HepG2 (cell line): ENCODE results near the gene ZNF316. TPM values are rescaled to one million over a fixed set of nuclear protein-coding genes. Genes with fewer than 3 reads are reported as not detected.

Experiments used
- ARNT ChIP-seq: fragments of 450-650 bp; IDR thresholded peaks from 2 replicates; pipeline ENCODE4 v1.6.1; 2017
- HOXA3 ChIP-seq: sonication (generic); formaldehyde crosslinking; IDR thresholded peaks from 2 replicates; pipeline ENCODE4 v1.5.0; 2020; ENCODE audit warnings: missing genetic modification reagents
- HOXA9 ChIP-seq: sonication (generic); formaldehyde crosslinking; IDR thresholded peaks from 2 replicates; pipeline ENCODE4 v1.8.1; 2022; ENCODE audit warnings: missing genetic modification reagents, mild to moderate bottlenecking, moderate library complexity, borderline replicate concordance
- JDP2 ChIP-seq: sonication (generic); formaldehyde crosslinking; IDR thresholded peaks from 2 replicates; pipeline ENCODE4 v1.8.1; 2022; ENCODE audit warnings: missing genetic modification reagents, borderline replicate concordance
- KDM1A ChIP-seq: IDR thresholded peaks from 2 replicates; pipeline ENCODE4 v1.6.1; 2016; ENCODE audit warnings: missing compliant biosample characterization
- PITX1 ChIP-seq: sonication (generic); formaldehyde crosslinking; IDR thresholded peaks from 2 replicates; pipeline ENCODE4 v1.5.1; 2020; ENCODE audit warnings: mild to moderate bottlenecking, missing genetic modification reagents
- RBFOX2 ChIP-seq: fragments of 200-400 bp; formaldehyde crosslinking; IDR thresholded peaks from 2 replicates; pipeline ENCODE4 v1.6.1; 2017; ENCODE audit warnings: low read depth, mild to moderate bottlenecking, low read length
- STAG1 ChIP-seq: sonication (generic); formaldehyde crosslinking; IDR thresholded peaks from 2 replicates; pipeline ENCODE4 v1.4.0; 2020; ENCODE audit warnings: missing genetic modification reagents
- SUZ12 ChIP-seq: fragments of 150-350 bp; IDR thresholded peaks from 2 replicates; pipeline ENCODE4 v1.6.1; 2014; ENCODE audit warnings: low read depth, low read length
- XRCC5 ChIP-seq: fragments of 200-400 bp; formaldehyde crosslinking; optimal IDR thresholded peaks from 2 replicates; pipeline ENCODE3; 2017; ENCODE audit warnings: mild to moderate bottlenecking, low read length
- ZBTB7B ChIP-seq: sonication (generic); formaldehyde crosslinking; IDR thresholded peaks from 2 replicates; pipeline ENCODE4 v1.4.0; 2020; ENCODE audit warnings: missing genetic modification reagents
- ZNF343 ChIP-seq: sonication (generic); formaldehyde crosslinking; IDR thresholded peaks from 2 replicates; pipeline ENCODE4 v1.4.0; 2020; ENCODE audit warnings: mild to moderate bottlenecking, missing genetic modification reagents
- ZNF605 ChIP-seq: sonication (generic); formaldehyde crosslinking; IDR thresholded peaks from 2 replicates; pipeline ENCODE4 v1.8.0; 2022; ENCODE audit warnings: mild to moderate bottlenecking, missing genetic modification reagents
- ZNF652 ChIP-seq: IDR thresholded peaks from 2 replicates; pipeline ENCODE4 v1.6.1; 2016; ENCODE audit warnings: low read depth, borderline replicate concordance
- ZNF772 ChIP-seq: sonication (generic); formaldehyde crosslinking; IDR thresholded peaks from 2 replicates; pipeline ENCODE4 v1.5.0; 2020; ENCODE audit warnings: mild to moderate bottlenecking, missing genetic modification reagents
- polyA plus RNA-seq, 8 experiments: library from polyadenylated mRNA; depleted of rRNA in 3 of 8; stranded (reverse) in 7 of 8; unstranded in 1 of 8; fragments of >200 nt; fragmentation: Illumina TruSeq in 4 of 8; extraction: Trizol in 4 of 8; gene quantifications; 2 replicates each; pipeline versions ENCODE4 v1.2.1 to v1.2.3, GENCODE V29; 2011 to 2016; ENCODE audit warnings: low read depth in 4 of 8, missing spikeins in 1 of 8, mixed read lengths in 1 of 8; ENCODE audit not compliant: insufficient read depth in 1 of 8
- total RNA-seq, 5 experiments: library from RNA; depleted of rRNA; stranded (reverse); fragments of >200 nt; fragmentation: Illumina TruSeq; extraction: Trizol; gene quantifications; 2 replicates each; pipeline ENCODE4 v1.2.3, GENCODE V29; 2016; ENCODE audit warnings: low read depth in 1 of 5
- TF ChIP-seq, protein P1 (sequence below): sonication (generic); formaldehyde crosslinking; IDR thresholded peaks from 2 replicates; pipeline ENCODE4 v1.5.0; 2020; ENCODE audit warnings: mild to moderate bottlenecking, missing genetic modification reagents, borderline replicate concordance
- TF ChIP-seq, protein P2 (sequence below): sonication (generic); formaldehyde crosslinking; IDR thresholded peaks from 2 replicates; pipeline ENCODE4 v1.4.0; 2020; ENCODE audit warnings: missing genetic modification reagents
- TF ChIP-seq, protein P3 (sequence below): conservative IDR thresholded peaks from 2 replicates; pipeline ENCODE4 v1.6.1; 2018; ENCODE audit warnings: missing genetic modification reagents
- TF ChIP-seq, protein P4 (sequence below): IDR thresholded peaks from 2 replicates; pipeline ENCODE4 v1.6.1; 2016

Gene ZNF316
- total and polyA plus RNA-seq, 2 of the 13 experiments (the other 11 are each of a cell fraction or from before 2014, with no cell fraction given), result 4.3 to 9.9 TPM

DNA sequence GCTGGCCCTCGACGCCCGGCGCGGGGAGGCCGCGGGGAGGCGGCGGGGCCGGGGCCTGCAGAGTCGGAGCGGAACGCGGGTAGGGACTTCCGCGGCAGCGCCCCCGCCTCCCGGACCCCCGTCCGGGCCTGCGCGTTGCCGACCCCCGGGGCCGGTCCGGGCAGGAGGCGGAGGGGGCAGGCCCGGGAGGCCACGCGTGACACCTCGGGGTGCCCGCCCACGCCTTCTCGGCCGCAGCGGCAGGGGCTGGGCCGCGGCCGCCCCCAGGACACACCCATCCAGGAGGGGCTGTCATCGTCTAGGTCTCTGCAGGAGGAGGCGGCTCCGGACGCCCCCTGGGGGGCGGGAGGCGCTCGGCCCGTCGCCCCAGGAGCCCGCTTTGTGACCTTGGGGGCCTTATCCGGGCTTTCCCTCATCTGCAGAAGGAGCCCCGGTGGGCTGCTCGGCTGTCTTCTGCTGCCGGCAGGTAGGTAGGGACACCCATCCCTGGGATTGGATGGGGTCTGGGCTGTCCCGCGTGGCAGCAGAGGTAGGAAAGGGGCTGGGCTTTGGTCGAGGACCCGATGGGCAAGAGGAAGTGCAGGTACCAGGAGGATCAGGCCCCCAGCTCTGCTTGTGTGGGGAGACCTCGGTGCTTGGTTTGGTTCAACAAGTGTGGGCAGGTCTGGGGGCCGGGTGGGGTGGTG lies 569 bp downstream of the ZNF316 start (continued):
- TF ChIP-seq, protein P1, sequence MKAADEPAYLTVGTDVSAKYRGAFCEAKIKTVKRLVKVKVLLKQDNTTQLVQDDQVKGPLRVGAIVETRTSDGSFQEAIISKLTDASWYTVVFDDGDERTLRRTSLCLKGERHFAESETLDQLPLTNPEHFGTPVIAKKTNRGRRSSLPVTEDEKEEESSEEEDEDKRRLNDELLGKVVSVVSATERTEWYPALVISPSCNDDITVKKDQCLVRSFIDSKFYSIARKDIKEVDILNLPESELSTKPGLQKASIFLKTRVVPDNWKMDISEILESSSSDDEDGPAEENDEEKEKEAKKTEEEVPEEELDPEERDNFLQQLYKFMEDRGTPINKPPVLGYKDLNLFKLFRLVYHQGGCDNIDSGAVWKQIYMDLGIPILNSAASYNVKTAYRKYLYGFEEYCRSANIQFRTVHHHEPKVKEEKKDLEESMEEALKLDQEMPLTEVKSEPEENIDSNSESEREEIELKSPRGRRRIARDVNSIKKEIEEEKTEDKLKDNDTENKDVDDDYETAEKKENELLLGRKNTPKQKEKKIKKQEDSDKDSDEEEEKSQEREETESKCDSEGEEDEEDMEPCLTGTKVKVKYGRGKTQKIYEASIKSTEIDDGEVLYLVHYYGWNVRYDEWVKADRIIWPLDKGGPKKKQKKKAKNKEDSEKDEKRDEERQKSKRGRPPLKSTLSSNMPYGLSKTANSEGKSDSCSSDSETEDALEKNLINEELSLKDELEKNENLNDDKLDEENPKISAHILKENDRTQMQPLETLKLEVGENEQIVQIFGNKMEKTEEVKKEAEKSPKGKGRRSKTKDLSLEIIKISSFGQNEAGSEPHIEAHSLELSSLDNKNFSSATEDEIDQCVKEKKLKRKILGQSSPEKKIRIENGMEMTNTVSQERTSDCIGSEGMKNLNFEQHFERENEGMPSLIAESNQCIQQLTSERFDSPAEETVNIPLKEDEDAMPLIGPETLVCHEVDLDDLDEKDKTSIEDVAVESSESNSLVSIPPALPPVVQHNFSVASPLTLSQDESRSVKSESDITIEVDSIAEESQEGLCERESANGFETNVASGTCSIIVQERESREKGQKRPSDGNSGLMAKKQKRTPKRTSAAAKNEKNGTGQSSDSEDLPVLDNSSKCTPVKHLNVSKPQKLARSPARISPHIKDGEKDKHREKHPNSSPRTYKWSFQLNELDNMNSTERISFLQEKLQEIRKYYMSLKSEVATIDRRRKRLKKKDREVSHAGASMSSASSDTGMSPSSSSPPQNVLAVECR, result peak; percentile 45; the same call in 1 of the 2 replicates
- TF ChIP-seq HOXA9 (CRISPR knock-in tag) (no peak), SUZ12 (no peak), KDM1A (CRISPR knock-in tag) (no peak), JDP2 (CRISPR knock-in tag) (no peak), HOXA3 (CRISPR knock-in tag) (0 out of 2 replicates have a peak, but pooled peaks have one; percentile 27), ARNT (no peak), STAG1 (CRISPR knock-in tag) (peak; percentile 46), PITX1 (CRISPR knock-in tag) (0 out of 2 replicates have a peak, but pooled peaks have one; percentile 26), RBFOX2 (0 out of 2 replicates have a peak, but pooled peaks have one; percentile 18), ZNF652 (no peak), ZNF343 (CRISPR knock-in tag) (no peak), ZBTB7B (CRISPR knock-in tag) (peak; percentile 49; the same call in 1 of the 2 replicates), XRCC5 (peak; percentile 75), ZNF772 (CRISPR knock-in tag) (peak; percentile 22; the same call in 1 of the 2 replicates), ZNF605 (CRISPR knock-in tag) (0 out of 2 replicates have a peak, but pooled peaks have one; percentile 17)
- TF ChIP-seq, protein P2, sequence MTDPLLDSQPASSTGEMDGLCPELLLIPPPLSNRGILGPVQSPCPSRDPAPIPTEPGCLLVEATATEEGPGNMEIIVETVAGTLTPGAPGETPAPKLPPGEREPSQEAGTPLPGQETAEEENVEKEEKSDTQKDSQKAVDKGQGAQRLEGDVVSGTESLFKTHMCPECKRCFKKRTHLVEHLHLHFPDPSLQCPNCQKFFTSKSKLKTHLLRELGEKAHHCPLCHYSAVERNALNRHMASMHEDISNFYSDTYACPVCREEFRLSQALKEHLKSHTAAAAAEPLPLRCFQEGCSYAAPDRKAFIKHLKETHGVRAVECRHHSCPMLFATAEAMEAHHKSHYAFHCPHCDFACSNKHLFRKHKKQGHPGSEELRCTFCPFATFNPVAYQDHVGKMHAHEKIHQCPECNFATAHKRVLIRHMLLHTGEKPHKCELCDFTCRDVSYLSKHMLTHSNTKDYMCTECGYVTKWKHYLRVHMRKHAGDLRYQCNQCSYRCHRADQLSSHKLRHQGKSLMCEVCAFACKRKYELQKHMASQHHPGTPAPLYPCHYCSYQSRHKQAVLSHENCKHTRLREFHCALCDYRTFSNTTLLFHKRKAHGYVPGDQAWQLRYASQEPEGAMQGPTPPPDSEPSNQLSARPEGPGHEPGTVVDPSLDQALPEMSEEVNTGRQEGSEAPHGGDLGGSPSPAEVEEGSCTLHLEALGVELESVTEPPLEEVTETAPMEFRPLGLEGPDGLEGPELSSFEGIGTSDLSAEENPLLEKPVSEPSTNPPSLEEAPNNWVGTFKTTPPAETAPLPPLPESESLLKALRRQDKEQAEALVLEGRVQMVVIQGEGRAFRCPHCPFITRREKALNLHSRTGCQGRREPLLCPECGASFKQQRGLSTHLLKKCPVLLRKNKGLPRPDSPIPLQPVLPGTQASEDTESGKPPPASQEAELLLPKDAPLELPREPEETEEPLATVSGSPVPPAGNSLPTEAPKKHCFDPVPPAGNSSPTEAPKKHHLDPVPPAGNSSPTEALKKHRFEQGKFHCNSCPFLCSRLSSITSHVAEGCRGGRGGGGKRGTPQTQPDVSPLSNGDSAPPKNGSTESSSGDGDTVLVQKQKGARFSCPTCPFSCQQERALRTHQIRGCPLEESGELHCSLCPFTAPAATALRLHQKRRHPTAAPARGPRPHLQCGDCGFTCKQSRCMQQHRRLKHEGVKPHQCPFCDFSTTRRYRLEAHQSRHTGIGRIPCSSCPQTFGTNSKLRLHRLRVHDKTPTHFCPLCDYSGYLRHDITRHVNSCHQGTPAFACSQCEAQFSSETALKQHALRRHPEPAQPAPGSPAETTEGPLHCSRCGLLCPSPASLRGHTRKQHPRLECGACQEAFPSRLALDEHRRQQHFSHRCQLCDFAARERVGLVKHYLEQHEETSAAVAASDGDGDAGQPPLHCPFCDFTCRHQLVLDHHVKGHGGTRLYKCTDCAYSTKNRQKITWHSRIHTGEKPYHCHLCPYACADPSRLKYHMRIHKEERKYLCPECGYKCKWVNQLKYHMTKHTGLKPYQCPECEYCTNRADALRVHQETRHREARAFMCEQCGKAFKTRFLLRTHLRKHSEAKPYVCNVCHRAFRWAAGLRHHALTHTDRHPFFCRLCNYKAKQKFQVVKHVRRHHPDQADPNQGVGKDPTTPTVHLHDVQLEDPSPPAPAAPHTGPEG (CRISPR knock-in tag), result no peak
- TF ChIP-seq, protein P3, sequence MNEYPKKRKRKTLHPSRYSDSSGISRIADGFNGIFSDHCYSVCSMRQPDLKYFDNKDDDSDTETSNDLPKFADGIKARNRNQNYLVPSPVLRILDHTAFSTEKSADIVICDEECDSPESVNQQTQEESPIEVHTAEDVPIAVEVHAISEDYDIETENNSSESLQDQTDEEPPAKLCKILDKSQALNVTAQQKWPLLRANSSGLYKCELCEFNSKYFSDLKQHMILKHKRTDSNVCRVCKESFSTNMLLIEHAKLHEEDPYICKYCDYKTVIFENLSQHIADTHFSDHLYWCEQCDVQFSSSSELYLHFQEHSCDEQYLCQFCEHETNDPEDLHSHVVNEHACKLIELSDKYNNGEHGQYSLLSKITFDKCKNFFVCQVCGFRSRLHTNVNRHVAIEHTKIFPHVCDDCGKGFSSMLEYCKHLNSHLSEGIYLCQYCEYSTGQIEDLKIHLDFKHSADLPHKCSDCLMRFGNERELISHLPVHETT (CRISPR knock-in tag), result 0 out of 2 replicates have a peak, but pooled peaks have one; percentile 29
- TF ChIP-seq, protein P4, sequence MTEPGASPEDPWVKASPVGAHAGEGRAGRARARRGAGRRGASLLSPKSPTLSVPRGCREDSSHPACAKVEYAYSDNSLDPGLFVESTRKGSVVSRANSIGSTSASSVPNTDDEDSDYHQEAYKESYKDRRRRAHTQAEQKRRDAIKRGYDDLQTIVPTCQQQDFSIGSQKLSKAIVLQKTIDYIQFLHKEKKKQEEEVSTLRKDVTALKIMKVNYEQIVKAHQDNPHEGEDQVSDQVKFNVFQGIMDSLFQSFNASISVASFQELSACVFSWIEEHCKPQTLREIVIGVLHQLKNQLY (CRISPR knock-in tag), result no peak
